GM19099 (cell line): ENCODE measurements around the gene NPFF.

Experiments used
- POLR2A ChIP-seq: IDR thresholded peaks from 3 replicates; pipeline ENCODE4 v1.6.1; 2011; ENCODE audit warnings: low read depth; ENCODE audit not compliant: insufficient read length; ENCODE audit errors: extremely low read depth

The NPFF gene

DNA sequence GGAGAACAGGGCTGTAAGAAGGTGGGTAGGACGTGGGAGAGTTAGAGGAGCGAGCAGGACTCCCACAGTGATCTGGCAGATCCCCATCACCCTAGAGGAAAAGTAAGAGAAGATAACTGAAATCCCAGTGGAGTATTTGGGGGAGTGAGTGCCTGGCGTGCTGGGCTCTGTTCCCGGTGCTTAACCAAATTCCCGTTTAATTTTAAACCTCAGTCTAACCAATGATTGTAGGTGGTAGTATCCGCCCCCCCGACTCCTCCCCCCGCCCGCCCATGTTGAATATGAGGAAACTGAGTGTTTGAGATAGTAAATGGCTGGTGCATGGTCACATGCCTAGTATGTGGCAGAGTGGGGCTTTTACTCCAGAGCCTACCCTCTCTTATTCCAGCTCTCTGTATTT lies 5.0 kb downstream of the NPFF start:
- TF ChIP-seq POLR2A = no peak

DNA sequence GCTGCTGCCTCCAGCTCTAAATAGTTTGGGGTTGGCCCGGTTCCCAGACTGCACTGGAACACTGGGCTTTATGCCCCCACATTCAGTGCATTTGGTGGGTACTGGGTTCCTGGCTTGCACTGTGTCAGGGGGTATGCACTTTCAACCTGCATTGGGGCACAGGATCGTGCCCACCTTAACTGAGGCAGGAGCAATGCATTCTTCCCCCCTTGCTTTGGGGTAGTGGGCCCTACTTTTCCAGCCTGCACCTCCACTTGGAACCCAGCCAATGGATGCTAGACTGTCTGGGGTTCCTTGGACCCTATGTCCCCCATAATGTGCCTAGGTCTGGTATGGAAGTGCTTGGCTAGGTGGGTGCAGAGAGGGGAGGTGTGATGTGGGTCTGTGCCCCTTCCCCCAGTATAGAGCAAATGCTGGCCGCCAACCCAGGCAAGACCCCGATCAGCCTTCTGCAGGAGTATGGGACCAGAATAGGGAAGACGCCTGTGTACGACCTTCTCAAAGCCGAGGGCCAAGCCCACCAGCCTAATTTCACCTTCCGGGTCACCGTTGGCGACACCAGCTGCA lies 5.6 kb downstream of the NPFF start:
- TF ChIP-seq POLR2A = peak; percentile 15

DNA sequence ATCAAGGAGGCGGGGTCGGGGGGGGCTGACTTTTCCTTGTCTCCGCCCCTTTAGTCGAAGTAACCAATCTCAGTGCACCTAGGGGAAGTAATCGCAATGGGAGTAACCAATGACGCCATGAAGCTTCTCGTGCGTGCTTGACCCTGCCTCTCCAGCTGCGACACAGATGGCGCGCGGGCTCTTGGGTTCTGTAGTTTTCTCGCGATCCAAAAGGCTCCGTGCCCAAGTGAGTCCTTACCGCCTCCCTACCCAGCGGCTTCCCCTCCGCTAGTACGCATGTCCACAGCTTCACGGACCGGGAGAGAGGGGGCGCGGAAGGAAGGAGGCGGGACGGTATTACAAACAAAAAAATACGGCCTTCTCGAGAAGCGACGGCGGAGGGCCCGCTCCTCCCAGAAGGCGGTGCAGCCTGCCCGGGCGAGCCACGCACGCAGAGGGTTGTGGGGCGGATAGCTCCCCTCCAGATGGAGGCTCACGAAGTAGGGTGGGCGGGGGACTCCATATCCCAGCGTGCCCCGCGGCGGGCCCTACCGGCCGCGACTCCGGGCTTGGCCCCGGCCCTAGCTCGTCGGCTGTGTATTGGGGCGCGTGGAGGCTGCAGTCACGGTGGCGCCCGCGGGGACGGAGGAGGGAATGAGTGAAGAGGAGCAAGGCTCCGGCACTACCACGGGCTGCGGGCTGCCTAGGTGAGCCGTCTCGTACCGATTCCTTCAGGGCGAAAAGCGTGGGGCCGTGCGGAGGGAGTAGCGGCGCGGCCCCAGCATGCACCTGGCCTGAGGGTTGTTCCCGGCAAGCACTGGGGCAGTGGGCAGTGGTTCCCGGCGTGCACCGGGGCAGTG lies 6.3 kb downstream of the NPFF start, which contains the start of gene TARBP2:
Gene TARBP2 (plus strand): TSS at position 508 of the 839 bp plus-strand sequence. CDS start 126 bp downstream, at position 634.
- TF ChIP-seq POLR2A = peak; percentile 91

DNA sequence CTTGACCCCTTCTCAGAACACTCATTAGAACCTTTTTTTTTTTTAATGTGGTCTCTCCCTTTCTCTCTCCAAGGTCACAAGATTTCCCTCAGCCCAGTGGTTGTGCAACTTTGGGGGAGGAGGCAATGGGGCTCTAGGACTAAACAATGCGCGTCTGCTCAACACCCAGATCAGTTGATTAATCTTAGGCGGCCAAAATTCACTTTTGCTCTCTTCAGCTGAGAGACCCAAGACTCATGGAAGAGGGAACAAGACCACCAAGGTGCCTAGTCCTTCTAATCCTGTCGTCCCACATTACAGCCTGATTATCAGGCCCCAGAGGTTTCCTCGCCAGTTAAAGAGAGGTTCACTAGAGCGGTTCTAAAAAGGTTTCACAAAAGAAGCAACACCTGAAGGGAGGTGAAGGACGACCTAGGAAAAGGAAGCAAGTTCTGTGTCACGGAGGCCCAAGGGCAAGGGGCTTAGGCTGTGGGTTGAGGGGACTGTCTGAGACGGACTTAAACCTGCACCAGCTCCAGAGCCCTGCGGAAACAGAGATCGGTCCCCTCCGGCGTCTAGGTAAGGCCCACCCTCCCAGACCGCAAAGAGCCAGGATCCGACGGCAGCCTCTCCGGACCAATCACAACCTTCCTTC lies 7.0 kb downstream of the NPFF start:
- peak; percentile 76 for TF ChIP-seq POLR2A

DNA sequence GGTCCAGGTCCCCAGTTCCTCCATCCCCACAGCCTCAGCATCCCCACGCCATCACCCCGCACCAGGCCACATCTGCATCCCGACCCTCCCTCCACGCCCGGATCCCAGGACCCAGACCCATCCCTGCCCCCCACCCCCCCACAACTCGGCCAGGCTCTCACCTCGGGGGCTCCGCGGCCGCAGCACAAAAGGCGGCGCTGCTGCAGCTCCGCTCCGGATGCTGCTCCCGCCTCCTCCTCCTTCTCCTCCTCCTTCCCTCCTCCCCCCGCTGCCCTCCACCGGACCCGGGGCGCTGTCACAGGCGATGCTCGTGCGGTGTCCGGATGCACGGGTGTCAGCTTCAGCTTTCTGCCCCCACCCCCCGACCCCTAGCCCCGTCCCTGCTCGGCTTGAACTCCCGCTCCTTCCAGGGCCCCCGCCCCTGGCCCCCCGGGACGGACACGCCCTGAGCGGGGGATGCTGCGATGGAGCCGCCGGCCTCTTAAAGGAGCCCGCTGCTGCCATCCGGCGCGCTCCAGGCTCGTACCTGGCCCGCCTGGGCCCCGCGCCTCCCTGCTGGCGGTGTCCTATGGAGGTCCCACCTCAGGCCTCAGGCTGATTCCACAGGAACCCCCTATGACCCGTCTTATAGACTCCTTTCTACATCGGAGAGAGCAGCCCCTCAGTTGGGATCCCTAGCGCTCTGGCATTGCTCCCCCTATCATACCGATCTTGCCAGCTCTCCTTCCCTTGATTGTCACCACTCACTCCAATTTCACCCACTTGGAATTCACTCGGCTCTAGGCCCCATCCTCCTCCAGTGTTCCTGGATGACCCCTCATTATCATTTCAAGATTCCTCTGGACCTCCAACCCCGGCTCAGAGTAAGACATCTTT lies 7.8 kb downstream of the NPFF start, which contains the start of gene MAP3K12:
Gene MAP3K12 (minus strand): TSS at position 193 of the 876 bp plus-strand sequence. CDS start 12,067 bp downstream, outside the sequence.
- no peak for TF ChIP-seq POLR2A

DNA sequence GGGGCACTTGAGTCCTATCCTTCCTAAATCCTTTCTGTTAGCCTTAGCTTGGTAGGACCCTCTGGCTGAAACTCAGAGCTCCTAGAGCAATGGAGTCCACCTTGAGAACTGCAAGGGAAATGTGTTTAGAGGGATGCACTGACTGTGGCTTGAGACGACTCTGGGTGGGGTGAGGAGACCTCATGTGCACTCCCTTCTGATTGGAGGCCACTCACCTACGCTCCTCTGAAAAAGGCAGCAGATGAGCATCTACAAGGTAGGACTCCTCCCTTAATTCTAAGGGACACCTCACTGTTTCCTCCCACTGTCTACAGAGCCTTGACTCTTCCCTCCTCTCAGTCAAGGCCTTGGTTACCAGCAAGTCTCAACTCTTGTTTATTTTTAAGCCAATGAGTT lies 9.1 kb downstream of the NPFF start:
- TF ChIP-seq POLR2A = no peak

DNA sequence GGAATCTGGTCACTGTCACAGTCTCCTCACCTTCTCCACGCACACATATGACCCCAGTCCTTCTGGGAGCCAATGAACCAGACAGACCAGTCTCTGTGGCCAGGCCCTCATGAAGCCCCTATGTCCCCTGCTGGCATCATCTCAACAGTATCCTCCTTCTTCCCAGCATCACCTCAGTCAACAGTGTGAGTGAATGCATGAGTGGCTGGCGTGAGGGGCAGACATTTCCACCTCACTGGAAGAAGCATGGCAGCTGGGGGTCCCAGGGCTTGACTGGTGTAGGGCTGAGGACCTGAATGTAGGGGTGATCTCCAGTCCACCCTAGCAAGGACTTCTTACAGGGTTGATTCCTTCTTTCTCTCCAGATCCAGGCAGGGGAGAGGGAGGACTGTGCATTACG lies 9.8 kb downstream of the NPFF start:
- no peak for TF ChIP-seq POLR2A

DNA sequence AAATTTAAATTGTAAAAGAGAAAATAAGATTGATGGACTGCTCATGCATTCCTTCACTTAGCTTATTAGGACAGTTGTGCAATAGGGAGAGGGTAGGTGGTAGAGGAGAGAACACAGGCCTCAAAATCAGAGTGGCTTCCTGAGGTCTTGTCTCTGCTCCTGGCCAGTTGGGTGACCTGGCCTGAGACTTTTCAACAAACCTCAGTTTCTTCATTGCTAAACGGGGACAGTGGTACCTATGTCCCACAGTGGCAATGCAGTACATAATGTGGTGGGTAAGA lies 10.6 kb downstream of the NPFF start:
- no peak for TF ChIP-seq POLR2A

DNA sequence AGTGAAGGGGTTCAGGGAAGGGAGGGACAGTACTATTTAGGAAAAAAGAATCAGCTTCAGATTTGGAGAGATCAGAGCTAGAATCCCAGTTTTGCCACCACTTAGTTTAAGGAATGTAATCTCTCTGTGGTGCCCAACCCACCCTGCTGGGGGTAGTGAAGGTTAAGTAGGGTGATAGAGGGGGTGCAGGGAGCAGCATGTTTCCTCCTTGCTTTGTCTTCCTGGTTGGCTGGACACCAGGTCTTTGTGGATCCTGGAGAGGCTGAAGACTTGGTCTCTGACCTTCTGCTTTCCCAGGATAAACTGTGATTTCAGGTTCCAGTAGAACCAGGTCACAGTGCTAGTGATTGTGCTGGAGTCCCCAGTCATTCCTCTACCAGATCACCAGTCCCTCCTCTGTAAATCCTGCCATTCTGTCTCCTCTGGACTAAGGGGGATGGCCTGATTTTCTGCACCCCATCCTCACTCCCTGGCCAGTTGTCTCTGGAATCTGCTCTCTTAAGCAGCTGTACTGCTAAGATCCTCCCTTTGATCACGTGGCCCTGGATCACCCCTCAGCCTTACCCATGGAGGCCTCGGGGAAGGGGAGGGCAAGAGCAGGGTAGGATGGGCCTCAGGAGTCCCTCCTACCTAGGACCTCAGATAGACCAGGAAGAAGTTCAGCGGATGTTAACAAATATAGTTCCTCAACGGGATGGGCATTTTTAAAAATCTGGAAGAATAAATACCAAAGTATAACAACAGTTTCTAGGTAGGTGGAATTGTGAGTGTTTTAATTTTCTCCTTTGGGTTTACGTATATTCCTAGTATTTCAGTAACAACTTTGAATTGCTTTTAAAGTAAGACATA lies 11.2 kb downstream of the NPFF start:
- no peak for TF ChIP-seq POLR2A

DNA sequence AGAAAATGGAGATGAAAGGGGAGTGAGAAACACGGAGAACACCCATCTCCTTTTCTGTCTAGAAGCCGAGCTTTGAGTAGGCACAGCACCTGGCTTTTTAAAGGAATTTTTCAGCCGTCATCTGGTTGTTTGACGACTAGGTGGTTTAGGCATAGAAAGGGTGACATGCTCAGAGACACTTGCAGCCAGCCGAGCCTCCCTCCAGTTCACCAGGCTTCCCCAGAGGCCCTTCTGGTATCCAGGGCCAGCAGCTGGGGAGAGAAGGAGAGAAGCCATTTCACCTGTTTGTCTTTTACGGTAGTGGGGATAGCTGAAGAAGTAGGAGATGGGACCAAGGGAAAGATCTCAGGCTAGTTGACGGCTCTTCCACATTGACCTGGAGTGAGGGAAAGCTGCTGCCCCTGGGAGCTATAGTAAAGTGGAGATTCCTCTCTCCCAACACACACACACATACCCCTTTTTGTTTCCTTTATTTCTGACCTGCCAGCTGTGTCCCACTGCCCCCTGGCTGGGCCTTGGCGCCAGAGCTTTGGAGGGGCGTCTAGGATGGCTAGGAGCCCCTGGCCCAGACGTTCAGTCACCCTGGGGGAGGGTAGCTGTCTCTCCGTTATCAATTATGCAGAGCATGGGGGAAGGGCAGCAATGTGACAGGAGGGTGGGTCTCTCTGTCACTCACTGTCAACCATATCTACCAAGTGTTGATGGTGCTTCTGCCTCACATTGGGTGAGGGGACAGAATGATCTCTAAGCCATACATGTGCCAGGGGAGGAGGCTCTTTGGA lies 13.5 kb downstream of the NPFF start:
- no peak for TF ChIP-seq POLR2A

DNA sequence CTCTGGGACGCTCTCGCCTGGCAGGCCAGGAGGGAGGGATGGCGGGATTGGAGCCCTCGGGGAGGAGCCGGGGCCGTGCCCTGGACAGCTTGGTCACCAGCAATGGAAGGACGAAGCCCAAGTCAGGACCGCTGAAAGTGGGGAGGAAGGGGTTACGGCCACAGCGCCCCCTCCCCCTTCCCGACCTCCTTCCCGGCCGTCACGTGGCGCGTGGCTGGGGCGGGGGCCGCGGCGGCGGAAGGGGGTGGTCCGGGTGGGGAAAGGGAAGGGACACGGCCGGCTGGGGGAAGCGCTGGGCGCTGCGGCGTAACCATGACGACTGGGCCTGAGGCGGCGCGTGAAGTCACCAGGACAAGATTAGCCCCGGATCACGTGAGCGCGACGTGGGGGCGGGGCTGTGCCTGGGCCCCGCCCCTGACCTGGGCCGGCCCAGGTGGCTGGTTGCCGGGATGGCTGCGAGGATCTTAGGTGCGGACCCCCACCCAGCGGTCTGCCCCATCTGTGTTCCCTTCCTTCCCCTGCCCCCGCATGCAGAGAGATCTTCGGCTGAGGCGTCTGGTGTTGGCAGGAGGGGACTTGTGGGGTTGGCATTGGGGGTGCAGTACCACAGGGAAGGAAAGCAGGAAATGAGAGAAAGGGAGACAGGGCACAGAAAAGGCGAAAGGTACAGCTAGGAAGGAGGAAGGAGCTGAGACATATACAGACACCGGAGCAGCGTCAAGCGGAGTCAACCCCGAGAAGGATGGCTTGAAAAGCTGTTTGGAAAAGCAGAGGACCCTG lies 14.3 kb downstream of the NPFF start:
- peak; percentile 84 for TF ChIP-seq POLR2A

DNA sequence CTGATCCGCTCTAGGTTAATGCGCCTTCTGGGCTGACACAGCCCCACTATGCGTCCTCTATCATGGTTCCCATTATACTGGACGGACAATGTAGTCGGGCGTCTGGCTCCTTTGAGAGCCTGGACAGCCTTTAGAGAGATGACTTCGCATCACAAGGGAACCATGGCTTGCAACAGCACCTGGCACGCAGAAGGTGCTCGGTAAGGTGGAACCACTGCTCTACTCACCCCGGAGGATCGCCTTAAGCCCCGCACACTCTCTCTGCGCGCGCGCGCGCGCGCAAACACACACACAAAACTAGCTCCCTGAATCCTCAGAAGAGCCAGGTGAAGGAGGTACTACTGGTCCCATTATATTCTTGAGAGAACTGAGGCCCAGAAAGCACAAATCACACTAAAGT lies 15.1 kb downstream of the NPFF start:
- no peak for TF ChIP-seq POLR2A
